Measurements from ENCODE around the gene ACKR2.
"Not testable (repeated sequence)": the region's sequence is repeated elsewhere in the genome, so short reads cannot be mapped to it uniquely, and the experiment has no call there.

DNA sequence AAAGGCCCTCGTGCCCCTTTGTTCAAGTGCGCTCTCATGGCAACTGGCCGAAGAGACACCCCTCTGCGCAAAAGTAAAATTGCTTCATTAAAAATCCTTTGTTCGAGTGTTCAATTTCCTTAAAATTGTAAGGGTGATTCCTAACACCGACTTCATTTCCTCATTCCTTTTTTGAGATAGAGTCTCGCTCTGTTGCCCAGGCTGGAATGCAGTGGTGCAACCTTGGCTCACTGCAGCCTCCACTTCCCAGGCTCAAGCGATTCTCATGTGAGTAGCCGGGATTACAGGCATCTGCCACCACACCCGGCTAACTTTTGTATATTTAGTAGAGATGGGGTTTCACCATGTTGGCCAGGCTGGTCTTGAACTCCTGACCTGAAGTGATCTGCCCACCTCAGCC is 1.5 kb downstream of the ACKR2 start:
- not testable (repeated sequence) for TF ChIP-seq POLR2AphosphoS5 (IDR thresholded peaks at IDR 0.05; ENCODE audit: insufficient read depth in 1 of 2, low read depth in 1 of 2)
- TF ChIP-seq, protein P1, sequence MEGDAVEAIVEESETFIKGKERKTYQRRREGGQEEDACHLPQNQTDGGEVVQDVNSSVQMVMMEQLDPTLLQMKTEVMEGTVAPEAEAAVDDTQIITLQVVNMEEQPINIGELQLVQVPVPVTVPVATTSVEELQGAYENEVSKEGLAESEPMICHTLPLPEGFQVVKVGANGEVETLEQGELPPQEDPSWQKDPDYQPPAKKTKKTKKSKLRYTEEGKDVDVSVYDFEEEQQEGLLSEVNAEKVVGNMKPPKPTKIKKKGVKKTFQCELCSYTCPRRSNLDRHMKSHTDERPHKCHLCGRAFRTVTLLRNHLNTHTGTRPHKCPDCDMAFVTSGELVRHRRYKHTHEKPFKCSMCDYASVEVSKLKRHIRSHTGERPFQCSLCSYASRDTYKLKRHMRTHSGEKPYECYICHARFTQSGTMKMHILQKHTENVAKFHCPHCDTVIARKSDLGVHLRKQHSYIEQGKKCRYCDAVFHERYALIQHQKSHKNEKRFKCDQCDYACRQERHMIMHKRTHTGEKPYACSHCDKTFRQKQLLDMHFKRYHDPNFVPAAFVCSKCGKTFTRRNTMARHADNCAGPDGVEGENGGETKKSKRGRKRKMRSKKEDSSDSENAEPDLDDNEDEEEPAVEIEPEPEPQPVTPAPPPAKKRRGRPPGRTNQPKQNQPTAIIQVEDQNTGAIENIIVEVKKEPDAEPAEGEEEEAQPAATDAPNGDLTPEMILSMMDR (IDR thresholded peaks at IDR 0.05): not testable (repeated sequence)
